Measurements from ENCODE around the gene SEH1L.
"Not testable (repeated sequence)": the region's sequence is repeated elsewhere in the genome, so short reads cannot be mapped to it uniquely, and the experiment has no call there.

Gene SEH1L, protein sequence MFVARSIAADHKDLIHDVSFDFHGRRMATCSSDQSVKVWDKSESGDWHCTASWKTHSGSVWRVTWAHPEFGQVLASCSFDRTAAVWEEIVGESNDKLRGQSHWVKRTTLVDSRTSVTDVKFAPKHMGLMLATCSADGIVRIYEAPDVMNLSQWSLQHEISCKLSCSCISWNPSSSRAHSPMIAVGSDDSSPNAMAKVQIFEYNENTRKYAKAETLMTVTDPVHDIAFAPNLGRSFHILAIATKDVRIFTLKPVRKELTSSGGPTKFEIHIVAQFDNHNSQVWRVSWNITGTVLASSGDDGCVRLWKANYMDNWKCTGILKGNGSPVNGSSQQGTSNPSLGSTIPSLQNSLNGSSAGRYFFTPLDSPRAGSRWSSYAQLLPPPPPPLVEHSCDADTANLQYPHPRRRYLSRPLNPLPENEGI

DNA sequence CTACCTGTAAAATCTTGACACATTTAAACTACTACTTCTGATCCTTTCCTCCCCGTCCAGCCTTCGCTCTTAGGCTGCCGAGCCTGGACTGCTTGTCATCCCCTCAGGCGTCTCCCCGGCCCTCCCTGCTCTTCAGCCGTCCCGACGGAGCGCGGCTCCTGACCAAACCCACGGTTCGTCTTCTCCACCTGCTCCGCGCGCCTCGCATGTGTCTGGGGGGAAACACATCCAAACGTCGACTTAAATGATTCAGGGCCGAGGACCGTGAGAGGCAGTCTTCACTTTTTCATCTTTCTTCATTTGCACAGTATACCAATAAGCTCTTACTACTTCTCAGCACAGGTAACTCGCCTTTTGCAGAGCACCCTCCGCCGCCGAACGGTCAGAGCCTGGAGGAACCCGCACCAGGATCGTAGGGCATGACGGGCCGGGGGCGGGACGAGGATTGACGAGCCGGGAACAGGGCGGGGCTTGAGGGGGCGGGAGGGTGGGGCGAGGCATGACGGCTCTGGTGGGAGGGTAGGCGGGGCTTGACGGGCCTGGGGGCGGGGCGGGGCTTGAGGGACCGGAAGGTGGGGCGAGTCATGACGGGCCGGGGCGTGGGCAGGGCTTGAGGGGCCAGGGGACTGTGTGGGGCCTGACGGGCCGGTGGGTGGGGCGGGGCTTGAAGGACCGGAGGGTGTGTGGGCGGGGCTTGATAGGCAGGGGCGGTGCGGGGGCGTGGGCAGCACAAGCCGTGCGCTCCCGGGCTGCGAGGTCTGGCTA, at the start of gene SEH1L:
TSS of gene SEH1L (plus strand) at position 727 of the 765 bp plus-strand sequence. CDS start 111 bp downstream, outside the sequence.
- DNase-seq, result peak; percentile 87

- not testable (repeated sequence) for DNase-seq
Observed at GRCh38 chr18:12901208-12901607, 46.6 kb upstream of the SEH1L start.

DNA sequence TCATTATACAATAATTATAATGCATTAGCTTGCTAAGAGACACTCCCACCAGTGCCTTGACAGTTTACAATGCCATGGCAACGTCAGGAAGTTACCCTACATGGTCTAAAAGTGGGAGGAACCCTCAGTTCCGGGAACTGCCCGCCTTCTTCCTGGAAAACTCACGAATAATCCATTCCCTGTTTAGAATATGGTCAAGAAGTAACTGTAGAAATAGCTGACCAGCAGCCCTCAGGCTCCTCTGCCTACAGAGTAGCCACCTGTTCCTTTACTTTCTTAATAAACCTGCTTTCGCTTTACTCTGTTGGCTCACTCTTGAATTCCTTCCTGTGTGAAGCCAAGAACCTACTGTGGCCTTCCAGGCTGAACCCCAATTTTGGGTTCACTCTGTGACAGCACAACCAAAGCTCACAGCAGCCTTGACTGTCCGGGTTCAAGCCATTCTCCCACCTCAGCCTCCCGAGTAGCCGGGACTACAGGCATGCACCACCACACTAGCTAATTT, 43.7 kb upstream of the SEH1L start:
- DNase-seq, result no peak

DNA sequence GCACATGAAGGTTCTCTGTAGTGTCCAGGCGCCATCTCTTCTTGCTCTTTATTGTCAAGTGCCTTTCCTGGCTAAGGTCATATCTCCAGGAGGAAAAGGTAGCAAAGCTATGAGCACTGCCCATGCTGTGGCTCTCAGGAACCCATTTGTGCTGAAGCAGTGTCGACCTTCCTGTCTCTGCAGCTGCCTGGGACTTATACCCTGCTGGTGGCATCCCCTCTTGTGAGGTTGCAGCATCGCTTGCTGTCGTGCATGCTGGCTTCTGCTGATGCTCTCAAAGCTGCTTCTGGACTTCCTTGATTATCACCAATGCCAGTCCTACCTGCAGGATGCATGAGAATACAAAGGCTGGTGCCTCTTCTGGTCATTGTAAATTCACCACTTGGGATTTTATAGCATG, 41.7 kb upstream of the SEH1L start:
- no peak for DNase-seq

DNA sequence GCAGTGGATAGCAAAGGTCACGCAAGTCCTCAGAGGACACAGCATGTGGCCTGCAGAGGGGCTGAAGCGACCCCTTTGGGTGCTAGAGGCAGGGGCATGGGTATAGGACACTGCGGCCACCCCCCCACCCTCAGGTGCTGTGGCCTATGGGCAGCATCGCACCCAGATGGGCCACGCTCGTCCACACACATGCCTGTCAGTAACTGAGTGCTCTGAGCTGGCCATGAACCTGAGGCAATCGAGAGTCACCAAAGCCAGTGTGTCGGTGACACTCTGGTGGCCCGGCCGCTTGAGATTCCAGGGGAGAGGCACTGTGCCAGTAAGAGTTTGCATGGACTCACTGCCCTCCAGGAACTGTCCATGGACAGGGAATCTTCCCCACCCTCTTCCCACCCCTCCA, 41.0 kb upstream of the SEH1L start:
- DNase-seq, result no peak

- DNase-seq, result no peak
Observed at GRCh38 chr18:12907258-12907925, 40.4 kb upstream of the SEH1L start.

GRCh38 chr18:12908706-12909105, 39.1 kb upstream of the SEH1L start:
- no peak for DNase-seq

- DNase-seq, result no peak
Observed at GRCh38 chr18:12911025-12911928, 36.5 kb upstream of the SEH1L start.

DNA sequence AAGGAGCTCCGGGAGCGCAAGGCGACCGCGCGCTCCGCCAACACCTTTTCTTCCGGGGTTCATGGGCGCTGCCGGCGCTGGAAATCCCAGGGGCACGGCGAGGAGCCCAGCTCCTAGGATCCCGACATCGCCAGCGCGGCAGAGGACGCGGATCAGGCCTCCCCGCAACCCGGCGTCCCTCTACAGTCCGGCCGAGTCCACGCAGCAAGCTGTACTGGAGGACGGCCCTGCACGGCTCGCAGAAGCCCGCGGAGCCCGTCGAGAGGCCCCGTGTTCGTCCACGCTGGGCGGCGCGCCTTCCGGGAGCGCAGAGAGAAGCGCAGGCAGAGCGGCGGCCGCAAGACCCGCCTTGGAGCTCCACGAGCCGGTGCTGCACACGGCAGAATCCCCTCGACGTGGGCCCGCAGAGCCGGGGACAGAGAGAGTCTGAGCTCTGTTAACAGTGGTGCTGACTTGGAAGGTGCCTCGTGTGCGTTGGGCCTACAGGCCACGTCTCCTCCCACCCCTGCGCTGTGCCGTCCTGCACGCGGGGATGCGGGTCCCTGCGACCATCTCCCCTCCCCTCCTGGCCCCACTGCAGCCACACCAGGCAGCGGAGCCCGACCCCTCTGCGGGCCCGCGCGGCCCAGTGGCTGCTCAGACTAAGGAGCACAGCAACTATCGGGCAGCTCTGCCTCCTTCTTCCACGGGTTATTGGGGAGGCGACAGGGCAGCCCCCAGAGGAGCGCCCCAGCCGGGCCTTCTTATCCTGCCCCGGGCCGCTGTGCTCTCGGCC, 35.7 kb upstream of the SEH1L start:
- no peak for DNase-seq

GRCh38 chr18:12921178-12921577, 26.6 kb upstream of the SEH1L start:
- DNase-seq, result no peak

DNA sequence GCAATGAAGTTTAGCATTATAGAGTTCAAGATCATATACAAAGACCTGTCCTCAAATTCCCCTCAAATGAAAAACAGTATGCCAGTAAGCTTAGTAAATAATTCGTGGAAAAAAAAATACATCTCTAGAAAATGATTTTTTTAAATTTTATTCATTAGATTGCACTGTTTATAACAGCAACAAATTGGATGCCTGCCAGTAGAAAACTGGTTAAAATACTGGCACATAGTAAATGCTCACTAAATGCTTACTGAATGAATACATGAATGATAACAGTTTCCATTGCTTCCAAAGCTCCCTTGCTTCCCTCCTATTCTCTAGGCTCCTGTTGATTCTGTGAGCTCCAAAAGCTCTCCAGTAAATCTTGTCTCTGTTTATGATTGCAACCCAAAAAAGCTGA, 25.5 kb upstream of the SEH1L start:
- DNase-seq, result no peak

GRCh38 chr18:12924616-12925015, 23.2 kb upstream of the SEH1L start:
- DNase-seq, result no peak

DNA sequence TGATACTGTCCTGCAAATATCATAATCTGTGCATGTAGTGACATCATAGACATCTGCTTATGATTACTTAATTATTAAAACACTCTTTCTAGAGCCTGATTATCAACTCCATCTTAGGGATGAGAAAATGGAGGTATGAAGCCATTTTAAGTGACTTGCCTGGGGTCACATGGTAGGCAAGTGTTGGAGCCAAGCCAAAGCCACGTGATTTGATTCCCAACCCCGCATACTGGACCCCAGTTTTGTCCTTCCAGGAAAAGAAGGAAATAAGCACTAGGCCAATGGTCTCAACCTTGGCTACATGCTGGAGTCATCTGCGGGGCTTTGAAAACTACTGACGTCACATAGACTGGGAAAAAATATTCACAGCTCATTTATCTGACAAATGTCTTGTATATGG, 19.6 kb upstream of the SEH1L start:
- no peak for DNase-seq

- DNase-seq, result no peak
Observed at GRCh38 chr18:12928641-12929040, 19.2 kb upstream of the SEH1L start.

- DNase-seq, result no peak
Observed at GRCh38 chr18:12929477-12930083, 18.2 kb upstream of the SEH1L start.

- DNase-seq, result no peak
Observed at GRCh38 chr18:12930376-12930775, 17.4 kb upstream of the SEH1L start.

GRCh38 chr18:12930908-12931307, 16.9 kb upstream of the SEH1L start:
- no peak for DNase-seq

- DNase-seq, result no peak
Observed at GRCh38 chr18:12933327-12933726, 14.5 kb upstream of the SEH1L start.

- DNase-seq, result peak; percentile 73
Observed at GRCh38 chr18:12934454-12935071, 13.2 kb upstream of the SEH1L start.

- no peak for DNase-seq
Observed at GRCh38 chr18:12939162-12939561, 8.6 kb upstream of the SEH1L start.

- DNase-seq, result no peak
Observed at GRCh38 chr18:12943215-12943614, 4.6 kb upstream of the SEH1L start.
